RWPE2 (cell line): ENCODE results near the gene POU2AF2.
"Not testable (repeated sequence)": the region's sequence is repeated elsewhere in the genome, so short reads cannot be mapped to it uniquely, and the experiment has no call there.

Experiments
- ATAC-seq: fragments of 200-7000 bp; cut with Tn5 transposase; 3 replicates; pipeline ENCODE4 v1.9.1; 2021; ENCODE audit warnings: low read depth
- DNase-seq: peaks from one replicate; pipeline ENCODE4 v3.0.0-alpha.2; 2020; ENCODE audit warnings: low spot score
- H3K27ac ChIP-seq: fragments of 450-650 bp; 2 replicates; pipeline ENCODE4 v1.5.1; 2017; ENCODE audit warnings: mild to moderate bottlenecking; ENCODE audit not compliant: poor library complexity, severe bottlenecking
- H3K27me3 ChIP-seq: fragments of 250-450 bp; sonication (Bioruptor Pico); 2 replicates; pipeline ENCODE4 v1.5.1; 2021; ENCODE audit warnings: mild to moderate bottlenecking, moderate library complexity; ENCODE audit not compliant: insufficient read depth, poor library complexity, severe bottlenecking
- H3K36me3 ChIP-seq: fragments of 250-450 bp; sonication (Bioruptor Pico); 2 replicates; pipeline ENCODE4 v1.5.1; 2020; ENCODE audit warnings: low read depth, mild to moderate bottlenecking, moderate library complexity
- H3K4me1 ChIP-seq: fragments of 250-450 bp; sonication (Bioruptor Pico); 2 replicates; pipeline ENCODE4 v1.5.1; 2021; ENCODE audit warnings: mild to moderate bottlenecking, moderate library complexity; ENCODE audit not compliant: insufficient read depth, poor library complexity, severe bottlenecking
- H3K4me3 ChIP-seq: fragments of 250-450 bp; sonication (Bioruptor Pico); 2 replicates; pipeline ENCODE4 v1.5.1; 2021; ENCODE audit warnings: mild to moderate bottlenecking, moderate library complexity; ENCODE audit not compliant: severe bottlenecking
- H3K9me3 ChIP-seq: fragments of 250-450 bp; sonication (Bioruptor Pico); 2 replicates; pipeline ENCODE4 v1.5.1; 2021; ENCODE audit warnings: mild to moderate bottlenecking, moderate library complexity; ENCODE audit not compliant: severe bottlenecking
- CTCF ChIP-seq: fragments of 450-650 bp; IDR thresholded peaks from one replicate; pipeline ENCODE4 v1.5.1; 2017; ENCODE audit warnings: mild to moderate bottlenecking, moderate library complexity; ENCODE audit not compliant: poor library complexity, severe bottlenecking

The POU2AF2 gene

GRCh38 chr11:111258046-111258445, 12.5 kb downstream of the POU2AF2 start:
- H3K4me1 ChIP-seq, result no peaks in the 10 kb centered on the region
- ATAC-seq, result no peak
- no peak overlapping the region for H3K4me3 ChIP-seq
- no peaks in the 10 kb centered on the region for H3K27me3 ChIP-seq
- H3K36me3 ChIP-seq, result no peaks in the 10 kb centered on the region
- no peaks in the 10 kb centered on the region for H3K9me3 ChIP-seq
- no peak for TF ChIP-seq CTCF
- no peak overlapping the region for H3K27ac ChIP-seq
- no peak for DNase-seq

GRCh38 chr11:111259896-111260295, 14.4 kb downstream of the POU2AF2 start:
- Histone ChIP-seq H3K36me3 (no peaks in the 10 kb centered on the region), H3K27me3 (no peaks in the 10 kb centered on the region), H3K4me3 (no peak overlapping the region), H3K9me3 (no peaks in the 10 kb centered on the region), H3K4me1 (no peaks in the 10 kb centered on the region), H3K27ac (no peak overlapping the region)
- TF ChIP-seq CTCF, result no peak
- ATAC-seq (no peak), DNase-seq (no peak)

- Histone ChIP-seq H3K36me3 (no peaks in the 10 kb centered on the region), H3K27ac (no peak overlapping the region), H3K4me1 (no peaks in the 10 kb centered on the region), H3K4me3 (no peak overlapping the region), H3K27me3 (no peaks in the 10 kb centered on the region), H3K9me3 (no peaks in the 10 kb centered on the region)
- DNase-seq (no peak), ATAC-seq (no peak)
- no peak for TF ChIP-seq CTCF
Observed at GRCh38 chr11:111260811-111261210, 15.3 kb downstream of the POU2AF2 start.

- Histone ChIP-seq H3K36me3 (no peaks in the 10 kb centered on the region), H3K4me1 (no peaks in the 10 kb centered on the region), H3K27me3 (no peaks in the 10 kb centered on the region), H3K4me3 (no peak overlapping the region), H3K27ac (no peak overlapping the region), H3K9me3 (no peaks in the 10 kb centered on the region)
- ATAC-seq (no peak), DNase-seq (no peak)
- no peak for TF ChIP-seq CTCF
Observed at GRCh38 chr11:111264646-111265045, 19.1 kb downstream of the POU2AF2 start.

GRCh38 chr11:111265421-111265820, 19.9 kb downstream of the POU2AF2 start:
- no peaks in the 10 kb centered on the region for H3K9me3 ChIP-seq
- H3K27me3 ChIP-seq, result no peaks in the 10 kb centered on the region
- no peaks in the 10 kb centered on the region for H3K4me1 ChIP-seq
- H3K36me3 ChIP-seq, result no peaks in the 10 kb centered on the region
- no peak overlapping the region for H3K4me3 ChIP-seq
- ATAC-seq (no peak), DNase-seq (no peak)
- TF ChIP-seq CTCF, result no peak
- H3K27ac ChIP-seq, result no peak overlapping the region

GRCh38 chr11:111268303-111268702, 22.8 kb downstream of the POU2AF2 start:
- H3K36me3 ChIP-seq, H3K4me3 ChIP-seq, H3K27me3 ChIP-seq, H3K27ac ChIP-seq, ATAC-seq, H3K4me1 ChIP-seq, DNase-seq, H3K9me3 ChIP-seq: not testable (repeated sequence)
